Coronary artery (tissue), 2 donors: ENCODE measurements around the gene SLCO2B1.

Experiments
- DNase-seq: peaks from one replicate; pipeline ENCODE4 v3.0.0-alpha.2; 2017; ENCODE audit warnings: low spot score
- H3K27ac ChIP-seq, 2 donors: fragments of 200-600 bp; sonication (generic); one replicate each; pipeline ENCODE4 v1.5.1; 2016 to 2019
- H3K4me3 ChIP-seq: fragments of 200-600 bp; sonication (generic); 2 replicates; pipeline ENCODE4 v1.5.1; 2016; ENCODE audit warnings: mild to moderate bottlenecking, moderate library complexity
- TF ChIP-seq, protein P1 (sequence below): fragments of 200-600 bp; sonication (generic); IDR thresholded peaks from one replicate; pipeline ENCODE4 v1.5.1; 2019; ENCODE audit warnings: antibody characterized with exemption

Gene SLCO2B1

DNA sequence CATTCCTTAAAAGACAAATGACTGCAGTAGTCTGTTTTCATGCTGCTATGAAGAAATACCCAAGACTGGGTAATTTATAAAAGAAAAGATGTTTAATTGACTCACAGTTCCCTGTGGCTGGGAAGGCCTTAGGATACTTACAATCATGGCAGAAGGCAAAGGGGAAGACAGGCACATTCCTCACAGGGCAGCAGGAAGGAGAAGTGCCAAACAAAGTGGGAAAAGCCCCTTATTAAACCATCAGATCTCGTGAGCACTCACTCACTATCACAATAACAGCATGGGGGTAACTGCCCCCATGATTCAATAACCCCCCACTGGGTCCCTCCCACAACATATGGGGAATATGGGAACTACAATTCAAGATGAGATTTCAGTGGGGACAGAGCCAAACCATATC lies 37.9 kb upstream of the SLCO2B1 start:
- TF ChIP-seq, protein P1, sequence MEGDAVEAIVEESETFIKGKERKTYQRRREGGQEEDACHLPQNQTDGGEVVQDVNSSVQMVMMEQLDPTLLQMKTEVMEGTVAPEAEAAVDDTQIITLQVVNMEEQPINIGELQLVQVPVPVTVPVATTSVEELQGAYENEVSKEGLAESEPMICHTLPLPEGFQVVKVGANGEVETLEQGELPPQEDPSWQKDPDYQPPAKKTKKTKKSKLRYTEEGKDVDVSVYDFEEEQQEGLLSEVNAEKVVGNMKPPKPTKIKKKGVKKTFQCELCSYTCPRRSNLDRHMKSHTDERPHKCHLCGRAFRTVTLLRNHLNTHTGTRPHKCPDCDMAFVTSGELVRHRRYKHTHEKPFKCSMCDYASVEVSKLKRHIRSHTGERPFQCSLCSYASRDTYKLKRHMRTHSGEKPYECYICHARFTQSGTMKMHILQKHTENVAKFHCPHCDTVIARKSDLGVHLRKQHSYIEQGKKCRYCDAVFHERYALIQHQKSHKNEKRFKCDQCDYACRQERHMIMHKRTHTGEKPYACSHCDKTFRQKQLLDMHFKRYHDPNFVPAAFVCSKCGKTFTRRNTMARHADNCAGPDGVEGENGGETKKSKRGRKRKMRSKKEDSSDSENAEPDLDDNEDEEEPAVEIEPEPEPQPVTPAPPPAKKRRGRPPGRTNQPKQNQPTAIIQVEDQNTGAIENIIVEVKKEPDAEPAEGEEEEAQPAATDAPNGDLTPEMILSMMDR, result no peak
- H3K27ac ChIP-seq, result no peak overlapping the region
- no peak for DNase-seq
- H3K4me3 ChIP-seq, result no peak overlapping the region

DNA sequence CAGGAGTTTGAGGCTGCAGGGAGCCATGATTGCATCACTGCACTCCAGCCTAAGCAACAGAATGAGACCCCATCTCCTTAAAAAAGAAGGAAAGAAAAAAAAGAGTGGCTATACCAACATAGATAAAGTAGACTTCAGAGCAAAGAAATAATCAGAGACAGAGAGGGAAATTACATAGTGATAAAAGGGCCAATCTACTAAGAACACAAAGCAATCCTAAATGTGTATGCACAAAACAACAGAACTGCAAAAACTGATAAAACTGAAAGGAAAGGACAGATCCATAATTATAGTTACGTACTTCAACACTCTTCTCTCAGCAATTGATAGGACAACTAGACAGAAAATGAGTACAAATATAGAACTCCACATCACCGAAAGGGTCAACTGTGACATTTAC lies 36.4 kb upstream of the SLCO2B1 start:
- TF ChIP-seq, protein P1, result no peak
- Histone ChIP-seq H3K27ac (no peak overlapping the region), H3K4me3 (no peak overlapping the region)
- DNase-seq, result no peak

DNA sequence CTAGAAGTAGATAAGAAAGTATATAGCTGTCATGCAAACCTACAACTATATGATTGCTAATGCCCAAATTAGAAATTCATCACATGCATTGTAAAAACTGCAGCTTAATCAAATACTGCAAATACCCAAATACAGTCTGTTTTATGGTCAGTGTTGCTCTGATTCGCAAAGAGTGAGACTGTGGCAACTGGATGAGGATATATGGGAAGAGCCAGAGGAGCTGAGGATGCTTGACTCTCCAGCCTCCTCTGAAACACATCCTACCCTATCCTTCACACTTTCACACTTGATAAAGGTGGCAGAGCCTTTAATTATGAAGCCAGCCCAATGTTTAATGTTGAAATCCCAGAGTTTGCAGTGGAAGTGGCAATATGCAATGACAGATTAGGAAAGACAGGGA lies 32.3 kb upstream of the SLCO2B1 start:
- TF ChIP-seq, protein P1, result no peak
- Histone ChIP-seq H3K27ac (no peak overlapping the region), H3K4me3 (no peak overlapping the region)
- DNase-seq, result no peak

DNA sequence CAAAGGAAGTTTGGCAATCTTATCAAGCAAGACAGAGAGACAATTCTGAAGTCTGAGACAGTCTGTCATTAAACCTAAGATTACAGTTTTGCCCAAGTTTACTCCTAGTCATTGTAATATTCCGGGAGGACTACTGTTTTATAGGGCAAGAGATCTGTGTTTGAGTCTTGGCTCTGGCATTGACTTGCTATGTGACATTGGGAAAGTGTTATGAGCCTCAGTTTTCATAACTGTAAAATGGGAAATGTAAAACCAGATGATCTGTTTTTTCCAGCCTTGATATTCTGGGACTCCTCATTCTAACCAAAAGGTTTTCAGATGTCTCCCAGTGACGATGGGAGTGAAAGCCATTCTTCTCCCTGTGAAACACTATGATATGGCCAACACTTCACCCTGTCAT lies 24.3 kb upstream of the SLCO2B1 start:
- no peak for DNase-seq
- no peak overlapping the region for H3K4me3 ChIP-seq
- H3K27ac ChIP-seq, result no peak overlapping the region
- TF ChIP-seq, protein P1, result no peak

DNA sequence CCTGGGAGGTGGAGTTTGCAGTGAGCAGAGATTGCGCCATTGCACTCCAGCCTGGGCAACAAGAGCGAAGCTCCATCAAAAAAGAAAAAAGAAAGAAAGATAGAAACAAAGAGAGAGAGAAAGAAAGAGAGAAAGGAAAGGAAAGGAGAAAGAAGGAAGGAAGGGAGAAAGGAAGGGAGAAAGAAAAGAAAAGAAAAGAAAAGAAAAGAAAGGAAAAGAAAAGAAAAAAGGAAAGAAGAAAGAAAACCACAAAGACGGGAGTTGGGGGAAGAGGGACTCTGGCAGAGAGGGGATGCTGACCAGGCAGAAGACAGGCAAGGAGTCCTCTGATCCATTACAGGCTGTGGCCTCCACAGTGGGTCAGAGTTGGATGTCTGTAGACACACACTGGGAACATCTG lies 18.8 kb upstream of the SLCO2B1 start:
- H3K27ac ChIP-seq, result no peak overlapping the region
- no peak overlapping the region for H3K4me3 ChIP-seq
- TF ChIP-seq, protein P1, result no peak
- DNase-seq, result no peak

DNA sequence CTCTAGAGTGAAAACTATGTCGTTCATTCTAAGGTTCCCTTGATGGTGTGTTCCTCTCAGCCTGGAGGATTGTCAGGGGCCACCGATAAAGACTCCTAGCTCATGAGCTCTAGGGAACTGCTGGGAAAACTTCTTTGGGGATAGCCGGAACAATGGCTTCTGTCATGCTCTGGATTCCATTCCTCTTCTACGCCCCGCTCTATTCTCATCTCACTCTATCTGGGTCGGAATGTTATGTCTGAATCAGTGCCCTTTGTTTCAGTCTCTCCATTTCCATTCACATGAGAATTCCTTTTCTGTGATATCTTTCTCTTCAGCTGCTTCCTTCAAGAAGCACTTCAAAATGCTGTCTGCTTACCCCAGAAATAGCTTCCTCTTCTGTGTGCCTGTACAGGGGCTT lies 16.9 kb upstream of the SLCO2B1 start:
- Histone ChIP-seq H3K4me3 (no peak overlapping the region), H3K27ac (no peak overlapping the region)
- TF ChIP-seq, protein P1, result no peak
- DNase-seq, result no peak

DNA sequence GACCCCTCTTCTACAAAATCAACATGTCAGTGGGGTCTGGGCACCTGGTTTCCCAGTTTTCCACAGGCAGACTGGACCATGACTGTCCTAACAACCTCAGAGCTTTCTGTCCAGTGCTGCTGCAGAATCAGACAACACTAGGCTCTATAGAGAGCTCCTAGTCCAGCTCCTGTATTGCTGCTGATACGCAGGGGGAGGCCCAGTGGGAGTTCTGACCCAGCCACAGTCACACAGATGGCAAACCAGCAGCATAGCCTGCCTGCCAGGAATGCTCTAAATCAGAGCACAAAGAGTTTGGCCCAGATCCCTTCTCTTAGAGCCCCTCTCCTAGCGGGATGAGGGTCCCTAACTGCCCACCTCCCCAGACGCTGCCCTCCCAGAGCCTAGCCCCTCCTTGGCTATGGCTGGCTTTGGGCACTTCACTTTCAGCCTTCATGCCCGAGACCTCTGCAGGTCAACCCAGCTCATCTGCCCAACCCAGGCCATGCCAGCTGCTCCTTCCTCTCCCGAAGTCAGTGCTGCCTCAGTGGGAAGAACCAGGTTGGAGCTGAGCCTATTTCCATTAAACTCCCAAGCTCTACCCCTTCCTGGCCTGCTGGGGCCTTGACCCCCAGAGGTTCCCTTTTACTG lies 15.8 kb upstream of the SLCO2B1 start:
- Histone ChIP-seq H3K4me3 (no peak overlapping the region), H3K27ac (no peak overlapping the region)
- DNase-seq, result no peak
- TF ChIP-seq, protein P1, result no peak
